ENCODE results near the gene PCNP.

- TF ChIP-seq CTCF (conservative IDR thresholded peaks at IDR 0.05; ENCODE audit: low read depth, low read length) (no peak), EZH2 (IDR thresholded peaks at IDR 0.05; ENCODE audit: borderline replicate concordance, low read depth, low read length, poor library complexity, severe bottlenecking) (no peak)
These were observed 69.2 kb downstream of the PCNP start for GRCh38 chr3:101643009-101643844.
